ENCODE measurements around the gene C2orf49. TPM values are rescaled to one million over a fixed set of nuclear protein-coding genes. Genes with fewer than 3 reads are reported as not detected.
"Not testable (repeated sequence)": the region's sequence is repeated elsewhere in the genome, so short reads cannot be mapped to it uniquely, and the experiment has no call there.

C2orf49 gene
- total and polyA plus RNA-seq, 9 donors = 12.6 to 32.5 (median 20.3) TPM

- no peak overlapping the region for H3K4me3 ChIP-seq
- no peaks in the 10 kb centered on the region for H3K27me3 ChIP-seq
- H3K4me1 ChIP-seq (ENCODE audit: insufficient read depth) = peaks cover 4% of the 10 kb centered on the region
- DNase-seq = no peak
- H3K9me3 ChIP-seq = no peaks in the 10 kb centered on the region
- intact Hi-C loops (cut with DNase I) = no loop called here
- no peak overlapping the region for H3K27ac ChIP-seq
- no peak for TF ChIP-seq EP300 (IDR thresholded peaks at IDR 0.05)
- TF ChIP-seq POLR2A (IDR thresholded peaks at IDR 0.05) = no peak
- TF ChIP-seq CTCF (IDR thresholded peaks at IDR 0.05) = no peak
- H3K36me3 ChIP-seq = no peaks in the 10 kb centered on the region
- WGBS, 3 donors = 76 to 90% (median 85%) methylated on average over 4 of the region's 4 CpGs
Observed at GRCh38 chr2:105324732-105325131, 12.6 kb upstream of the C2orf49 start.

GRCh38 chr2:105325389-105325963, 11.9 kb upstream of the C2orf49 start:
- no peak overlapping the region for H3K4me3 ChIP-seq
- no peaks in the 10 kb centered on the region for H3K27me3 ChIP-seq
- H3K9me3 ChIP-seq = no peaks in the 10 kb centered on the region
- H3K27ac ChIP-seq = no peak overlapping the region
- H3K4me1 ChIP-seq (ENCODE audit: insufficient read depth) = peaks cover 4% of the 10 kb centered on the region
- DNase-seq = no peak
- intact Hi-C loops (cut with DNase I) = no loop called here
- WGBS, 3 donors = 73 to 90% (median 89%) methylated on average over 3 of the region's 3 CpGs
- no peak for TF ChIP-seq EP300 (IDR thresholded peaks at IDR 0.05)
- no peak for TF ChIP-seq POLR2A (IDR thresholded peaks at IDR 0.05)
- no peak for TF ChIP-seq CTCF (IDR thresholded peaks at IDR 0.05)
- H3K36me3 ChIP-seq = no peaks in the 10 kb centered on the region

GRCh38 chr2:105327271-105327670, 10.1 kb upstream of the C2orf49 start:
- H3K4me1 ChIP-seq (ENCODE audit: insufficient read depth); H3K9me3 ChIP-seq; DNase-seq; intact Hi-C loops (cut with DNase I); H3K27ac ChIP-seq; H3K27me3 ChIP-seq; H3K36me3 ChIP-seq; H3K4me3 ChIP-seq: not testable (repeated sequence)
- WGBS, 3 donors = 85 to 89% (median 89%) methylated on average over 3 of the region's 3 CpGs

GRCh38 chr2:105327690-105328089, 9.7 kb upstream of the C2orf49 start:
- 78 to 87% (median 83%) methylated on average over 2 of the region's 2 CpGs for WGBS, 3 donors
- Histone ChIP-seq H3K4me1 (ENCODE audit: insufficient read depth) (peaks cover 4% of the 10 kb centered on the region), H3K9me3 (no peaks in the 10 kb centered on the region), H3K36me3 (no peaks in the 10 kb centered on the region), H3K27ac (no peak overlapping the region), H3K27me3 (no peaks in the 10 kb centered on the region), H3K4me3 (no peak overlapping the region)
- TF ChIP-seq EP300 (IDR thresholded peaks at IDR 0.05) (no peak), POLR2A (IDR thresholded peaks at IDR 0.05) (no peak), CTCF (IDR thresholded peaks at IDR 0.05) (no peak)
- intact Hi-C loops (cut with DNase I) = no loop called here
- DNase-seq = no peak

GRCh38 chr2:105328281-105329196, 8.8 kb upstream of the C2orf49 start:
- intact Hi-C loops (cut with DNase I) = no loop called here

More at GRCh38 chr2:105328281-105329196, 8.8 kb upstream of the C2orf49 start:
- no peaks in the 10 kb centered on the region for H3K9me3 ChIP-seq
- H3K4me3 ChIP-seq = peak overlapping the region; percentile 56
- H3K4me1 ChIP-seq (ENCODE audit: insufficient read depth) = peaks cover 2% of the 10 kb centered on the region
- peak overlapping the region in 1 of 2 donors; percentile 46 for H3K27ac ChIP-seq
- DNase-seq = peak in 3 of 5 donors; percentile 18 to 45 (median 19)
- TF ChIP-seq POLR2A (IDR thresholded peaks at IDR 0.05) = no peak
- no peak for TF ChIP-seq EP300 (IDR thresholded peaks at IDR 0.05)
- TF ChIP-seq CTCF (IDR thresholded peaks at IDR 0.05) = no peak
- 17 to 25% (median 22%) methylated on average over 16 of the region's 16 CpGs for WGBS, 3 donors
- H3K27me3 ChIP-seq = no peaks in the 10 kb centered on the region
- H3K36me3 ChIP-seq = no peaks in the 10 kb centered on the region
